HUES6 (cell line): ENCODE measurements around the gene CERS6.

Experiments
- H3K27ac ChIP-seq: 2 replicates; pipeline ENCODE4 v1.7.0; 2013; ENCODE audit warnings: low read depth, mild to moderate bottlenecking, low read length, inconsistent platforms
- H3K27me3 ChIP-seq: 2 replicates; pipeline ENCODE4 v1.6.1; 2013; ENCODE audit warnings: low read length; ENCODE audit not compliant: control insufficient read depth, insufficient read depth
- H3K36me3 ChIP-seq: 2 replicates; pipeline ENCODE4 v1.6.1; 2013; ENCODE audit warnings: low read length; ENCODE audit not compliant: control insufficient read depth, insufficient read depth
- H3K4me1 ChIP-seq: 2 replicates; pipeline ENCODE4 v1.6.1; 2013; ENCODE audit warnings: low read length; ENCODE audit not compliant: control insufficient read depth, insufficient read depth
- H3K4me3 ChIP-seq: 2 replicates; pipeline ENCODE4 v1.5.1; 2013; ENCODE audit warnings: low read depth, low read length
- H3K9ac ChIP-seq: one replicate; pipeline ENCODE4 v1.6.1; 2013; ENCODE audit warnings: mild to moderate bottlenecking, low read length
- H3K9me3 ChIP-seq: 2 replicates; pipeline ENCODE4 v1.6.1; 2013; ENCODE audit warnings: low read depth, low read length; ENCODE audit not compliant: control insufficient read depth, insufficient read depth

The CERS6 gene

GRCh38 chr2:168624028-168624427 is 168.0 kb downstream of the CERS6 start:
- peaks cover 18% of the 10 kb centered on the region for H3K4me1 ChIP-seq
- H3K36me3 ChIP-seq, result no peaks in the 10 kb centered on the region
- no peaks in the 10 kb centered on the region for H3K27me3 ChIP-seq
- H3K9me3 ChIP-seq, result no peaks in the 10 kb centered on the region
- H3K9ac ChIP-seq, result no peak overlapping the region
- H3K27ac ChIP-seq, result no peak overlapping the region
- no peak overlapping the region for H3K4me3 ChIP-seq

GRCh38 chr2:168626096-168626495 is 170.0 kb downstream of the CERS6 start:
- Histone ChIP-seq H3K4me1 (peaks cover 18% of the 10 kb centered on the region), H3K36me3 (no peaks in the 10 kb centered on the region), H3K4me3 (no peak overlapping the region), H3K27me3 (no peaks in the 10 kb centered on the region), H3K9ac (peak overlapping the region; percentile 8), H3K9me3 (no peaks in the 10 kb centered on the region), H3K27ac (no peak overlapping the region; the same call in 1 of the 2 replicates)

GRCh38 chr2:168626647-168627046 is 170.6 kb downstream of the CERS6 start:
- H3K4me3 ChIP-seq, result no peak overlapping the region
- H3K9me3 ChIP-seq, result no peaks in the 10 kb centered on the region
- peaks cover 18% of the 10 kb centered on the region for H3K4me1 ChIP-seq
- peak overlapping the region; percentile 8 for H3K9ac ChIP-seq
- H3K27me3 ChIP-seq, result no peaks in the 10 kb centered on the region
- no peak overlapping the region; the same call in 1 of the 2 replicates for H3K27ac ChIP-seq
- H3K36me3 ChIP-seq, result no peaks in the 10 kb centered on the region

GRCh38 chr2:168632709-168633121 is 176.6 kb downstream of the CERS6 start:
- Histone ChIP-seq H3K9me3 (no peaks in the 10 kb centered on the region), H3K36me3 (no peaks in the 10 kb centered on the region), H3K27ac (no peak overlapping the region), H3K9ac (no peak overlapping the region), H3K27me3 (no peaks in the 10 kb centered on the region), H3K4me1 (peaks cover 22% of the 10 kb centered on the region), H3K4me3 (no peak overlapping the region)

- H3K4me3 ChIP-seq, result no peak overlapping the region
- no peaks in the 10 kb centered on the region for H3K27me3 ChIP-seq
- H3K27ac ChIP-seq, result no peak overlapping the region
- H3K36me3 ChIP-seq, result no peaks in the 10 kb centered on the region
- no peak overlapping the region for H3K9ac ChIP-seq
- H3K4me1 ChIP-seq, result peaks cover 22% of the 10 kb centered on the region
- H3K9me3 ChIP-seq, result no peaks in the 10 kb centered on the region
These were observed 177.1 kb downstream of the CERS6 start for GRCh38 chr2:168633200-168633599.

- Histone ChIP-seq H3K27me3 (no peaks in the 10 kb centered on the region), H3K4me3 (no peak overlapping the region), H3K36me3 (no peaks in the 10 kb centered on the region), H3K9me3 (no peaks in the 10 kb centered on the region), H3K27ac (no peak overlapping the region), H3K9ac (no peak overlapping the region), H3K4me1 (peaks cover 28% of the 10 kb centered on the region)
These were observed 177.8 kb downstream of the CERS6 start for GRCh38 chr2:168633895-168634294.

- peaks cover 40% of the 10 kb centered on the region for H3K4me1 ChIP-seq
- H3K9ac ChIP-seq, result no peak overlapping the region
- H3K36me3 ChIP-seq, result no peaks in the 10 kb centered on the region
- no peaks in the 10 kb centered on the region for H3K27me3 ChIP-seq
- H3K4me3 ChIP-seq, result no peak overlapping the region
- H3K9me3 ChIP-seq, result no peaks in the 10 kb centered on the region
- no peak overlapping the region for H3K27ac ChIP-seq
These were observed 179.0 kb downstream of the CERS6 start for GRCh38 chr2:168635065-168635577.

- Histone ChIP-seq H3K27me3 (no peaks in the 10 kb centered on the region), H3K4me1 (peaks cover 39% of the 10 kb centered on the region), H3K27ac (peak overlapping the region; percentile 29; the same call in 1 of the 2 replicates), H3K9ac (peak overlapping the region; percentile 19), H3K36me3 (no peaks in the 10 kb centered on the region), H3K9me3 (peaks cover 2% of the 10 kb centered on the region; the same call in 1 of the 2 replicates), H3K4me3 (peak overlapping the region; percentile 15; the same call in 1 of the 2 replicates)
These were observed 182.9 kb downstream of the CERS6 start for GRCh38 chr2:168639018-168639417.

- peaks cover 2% of the 10 kb centered on the region; the same call in 1 of the 2 replicates for H3K9me3 ChIP-seq
- H3K27me3 ChIP-seq, result no peaks in the 10 kb centered on the region
- peak overlapping the region; percentile 15; the same call in 1 of the 2 replicates for H3K4me3 ChIP-seq
- H3K36me3 ChIP-seq, result no peaks in the 10 kb centered on the region
- peak overlapping the region; percentile 19 for H3K9ac ChIP-seq
- peak overlapping the region; percentile 29; the same call in 1 of the 2 replicates for H3K27ac ChIP-seq
- peaks cover 39% of the 10 kb centered on the region for H3K4me1 ChIP-seq
These were observed 183.4 kb downstream of the CERS6 start for GRCh38 chr2:168639441-168639898.

GRCh38 chr2:168640039-168640438 is 184.0 kb downstream of the CERS6 start:
- Histone ChIP-seq H3K36me3 (no peaks in the 10 kb centered on the region), H3K9ac (no peak overlapping the region), H3K27me3 (no peaks in the 10 kb centered on the region), H3K27ac (peak overlapping the region; percentile 28; the same call in 1 of the 2 replicates), H3K4me3 (no peak overlapping the region), H3K4me1 (peaks cover 34% of the 10 kb centered on the region), H3K9me3 (peaks cover 2% of the 10 kb centered on the region; the same call in 1 of the 2 replicates)

GRCh38 chr2:168641636-168642035 is 185.6 kb downstream of the CERS6 start:
- H3K4me3 ChIP-seq, result no peak overlapping the region
- no peak overlapping the region for H3K9ac ChIP-seq
- peaks cover 2% of the 10 kb centered on the region; the same call in 1 of the 2 replicates for H3K9me3 ChIP-seq
- no peaks in the 10 kb centered on the region for H3K36me3 ChIP-seq
- H3K27me3 ChIP-seq, result no peaks in the 10 kb centered on the region
- no peak overlapping the region for H3K27ac ChIP-seq
- H3K4me1 ChIP-seq, result peaks cover 26% of the 10 kb centered on the region
